CD14-positive monocyte (primary cell): ENCODE data around the gene LIX1. TPM values are rescaled to one million over a fixed set of nuclear protein-coding genes. Genes with fewer than 3 reads are reported as not detected.
A peak's percentile ranks its signal among the peaks of the same experiment; 100 is the strongest.

Experiments used
- DNase-seq, 3 donors: peaks; one replicate each; pipeline ENCODE4 v3.0.0-alpha.2; 2011 to 2022
- H2AFZ ChIP-seq: 2 replicates; pipeline ENCODE4 v1.6.0; 2012; ENCODE audit warnings: mild to moderate bottlenecking, low read depth, low read length, inconsistent platforms; ENCODE audit not compliant: insufficient read depth, poor library complexity, severe bottlenecking
- H3K27ac ChIP-seq, 2 donors: 1 replicate in 1 of 2; 2 replicates in 1 of 2; pipeline ENCODE4 v1.5.1; 2012 to 2013; ENCODE audit warnings: low read length in 2 of 2, control low read depth in 1 of 2, inconsistent platforms in 1 of 2, low read depth in 1 of 2, mild to moderate bottlenecking in 1 of 2
- H3K27me3 ChIP-seq, 2 donors: one replicate each; pipeline versions ENCODE4 v1.6.0 to v1.6.1; 2011 to 2013; ENCODE audit warnings: low read length in 2 of 2; ENCODE audit not compliant: control insufficient read depth in 2 of 2, insufficient read depth in 2 of 2
- H3K36me3 ChIP-seq, 2 donors: replicated peaks in 1 of 2; 1 replicate in 1 of 2; 2 replicates in 1 of 2; pipeline versions ENCODE4 v1.5.1 to v1.6.1; 2012 to 2013; ENCODE audit warnings: low read length in 2 of 2, control low read depth in 1 of 2, inconsistent platforms in 1 of 2, mild to moderate bottlenecking in 1 of 2; ENCODE audit not compliant: insufficient read depth in 2 of 2, control insufficient read depth in 1 of 2
- H3K4me1 ChIP-seq, 2 donors: 1 replicate in 1 of 2; 2 replicates in 1 of 2; pipeline versions ENCODE4 v1.5.1 to v1.6.1; 2012 to 2013; ENCODE audit warnings: low read length in 2 of 2, control low read depth in 1 of 2, inconsistent platforms in 1 of 2, mild to moderate bottlenecking in 1 of 2, moderate library complexity in 1 of 2; ENCODE audit not compliant: insufficient read depth in 2 of 2, control insufficient read depth in 1 of 2
- H3K4me2 ChIP-seq: replicated peaks from 2 replicates; pipeline ENCODE3; 2012; ENCODE audit warnings: low read length, moderate library complexity, mild to moderate bottlenecking; ENCODE audit not compliant: poor library complexity, severe bottlenecking; ENCODE audit errors: extremely low read depth
- H3K4me3 ChIP-seq, 3 experiments: fragments of 200-600 bp in 1 of 3; sonication (generic) in 1 of 3; replicated peaks in 1 of 3; 1 replicate in 2 of 3; 2 replicates in 1 of 3; pipeline ENCODE4 v1.5.1; 2011 to 2013; ENCODE audit warnings: low read length in 3 of 3, mild to moderate bottlenecking in 3 of 3, control low read depth in 2 of 3, low read depth in 2 of 3, inconsistent platforms in 1 of 3, moderate library complexity in 1 of 3
- H3K79me2 ChIP-seq: 2 replicates; pipeline ENCODE4 v1.6.0; 2012; ENCODE audit warnings: mild to moderate bottlenecking, control low read depth, inconsistent platforms, low read length, moderate library complexity; ENCODE audit not compliant: insufficient read depth
- H3K9ac ChIP-seq: 2 replicates; pipeline ENCODE4 v1.6.0; 2017; ENCODE audit warnings: low read length, mild to moderate bottlenecking; ENCODE audit not compliant: insufficient read depth, poor library complexity, severe bottlenecking
- H3K9me3 ChIP-seq, 2 donors: replicated peaks in 1 of 2; 1 replicate in 1 of 2; 2 replicates in 1 of 2; pipeline versions ENCODE4 v1.5.1 to v1.6.1; 2012 to 2013; ENCODE audit warnings: low read length in 2 of 2, control low read depth in 1 of 2; ENCODE audit not compliant: control insufficient read depth in 1 of 2, insufficient read depth in 1 of 2
- H4K20me1 ChIP-seq: 2 replicates; pipeline ENCODE4 v1.6.0; 2012; ENCODE audit warnings: mild to moderate bottlenecking, low read length, control low read depth, moderate library complexity; ENCODE audit not compliant: insufficient read depth
- H3K27ac Mint-ChIP-seq, 7 donors: one replicate each; pipeline ENCODE4 v1.8.0; 2020; ENCODE audit warnings: mild to moderate bottlenecking in 7 of 7, mixed read lengths in 7 of 7, moderate library complexity in 6 of 7, inconsistent platforms in 2 of 7
- H3K27me3 Mint-ChIP-seq, 3 donors: one replicate each; pipeline ENCODE4 v1.8.0; 2021 to 2022; ENCODE audit warnings: low read depth in 3 of 3, mild to moderate bottlenecking in 3 of 3, mixed read lengths in 3 of 3, moderate library complexity in 3 of 3, inconsistent platforms in 1 of 3
- H3K36me3 Mint-ChIP-seq, 2 donors: one replicate each; pipeline ENCODE4 v1.8.0; 2020; ENCODE audit warnings: mixed read lengths in 2 of 2, inconsistent platforms in 1 of 2, mild to moderate bottlenecking in 1 of 2
- H3K4me1 Mint-ChIP-seq: one replicate; pipeline ENCODE4 v1.8.0; 2020; ENCODE audit warnings: mild to moderate bottlenecking, mixed read lengths
- H3K4me3 Mint-ChIP-seq, 2 donors: one replicate each; pipeline ENCODE4 v1.8.0; 2020; ENCODE audit warnings: mild to moderate bottlenecking in 2 of 2, mixed read lengths in 2 of 2, moderate library complexity in 1 of 2
- H3K9me3 Mint-ChIP-seq, 7 donors: one replicate each; pipeline ENCODE4 v1.8.0; 2020 to 2022; ENCODE audit warnings: mixed read lengths in 7 of 7, mild to moderate bottlenecking in 6 of 7, moderate library complexity in 6 of 7, inconsistent platforms in 2 of 7
- WGBS: methylation state at CpG from one replicate; pipeline ENCODE4 v1.1.5; 2013; ENCODE audit warnings: missing lambda C conversion rate; ENCODE audit not compliant: insufficient coverage; 5-methylcytosine and 5-hydroxymethylcytosine counted together
- intact Hi-C, 2 donors: fragments of 100-400 bp; cut with micrococcal nuclease; formaldehyde crosslinking; loops; one replicate each; pipeline versions ENCODE4 v1.15.0 to v1.15.1; 2023
- polyA plus RNA-seq, 3 donors: library from polyadenylated mRNA; depleted of rRNA in 1 of 3; unstranded in 2 of 3; stranded (reverse) in 1 of 3; fragments of 300-500 nt in 2 of 3; fragments of >200 nt in 1 of 3; fragmentation: Illumina TruSeq in 2 of 3; gene quantifications; 1 replicate in 2 of 3; 2 replicates in 1 of 3; pipeline ENCODE4 v1.2.3, GENCODE V29; 2012 to 2021
- TF ChIP-seq, protein P1 (sequence below): fragments of 200-600 bp; IDR thresholded peaks from one replicate; pipeline ENCODE4 v1.8.0; 2022; ENCODE audit warnings: antibody characterized with exemption, mild to moderate bottlenecking

LIX1 gene
- polyA plus RNA-seq, 3 donors = not detected

DNA sequence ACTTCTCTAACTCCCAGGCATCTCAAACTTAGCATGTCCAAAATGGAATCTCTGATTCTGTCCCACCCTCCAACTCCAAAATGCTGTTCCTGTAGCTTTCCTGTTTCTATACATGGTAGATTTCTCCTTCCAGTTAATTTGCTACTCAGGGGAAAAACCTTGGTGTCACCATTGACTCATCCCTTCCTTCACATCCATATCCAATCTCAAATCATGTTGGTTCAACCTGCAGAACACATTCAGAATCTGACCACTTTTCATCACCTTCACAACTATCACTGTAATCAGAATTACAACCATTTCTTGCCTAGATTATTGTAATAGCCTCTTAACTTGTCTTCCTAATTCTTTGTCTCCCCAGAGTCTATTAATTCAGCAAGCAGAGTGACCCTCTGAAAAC is 29.8 kb upstream of the LIX1 start:
- no peaks in the 10 kb centered on the region for H3K27me3 ChIP-seq
- intact Hi-C loops = no loop called here
- H3K36me3 Mint-ChIP-seq = peaks cover 75 to 88% of the 10 kb centered on the region in 2 donors

DNA sequence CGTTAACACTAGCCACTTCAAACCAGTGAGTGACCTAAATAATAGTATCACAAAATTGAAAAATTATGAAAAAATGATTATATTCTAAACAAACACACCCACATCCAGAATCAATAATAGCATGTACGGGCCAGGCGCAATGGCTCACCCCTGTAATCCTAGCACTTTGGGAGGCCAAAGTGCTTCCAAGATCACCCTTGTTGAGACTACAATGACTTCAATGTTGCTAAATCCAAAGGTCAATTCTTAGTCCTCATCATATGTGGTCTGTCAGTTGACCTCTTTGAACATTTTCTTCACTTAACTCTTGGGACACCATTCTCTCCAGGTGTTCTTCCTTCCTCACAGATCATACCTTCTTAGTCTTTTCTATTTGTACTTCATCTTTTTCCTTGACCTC is 29.3 kb upstream of the LIX1 start:
- Mint-ChIP-seq H3K27me3 (no peaks in the 10 kb centered on the region), H3K4me3 (no peak overlapping the region), H3K27ac (peak overlapping the region in 1 of 7 donors; percentile 8), H3K36me3 (peaks cover 70 to 87% of the 10 kb centered on the region in 2 donors), H3K9me3 (no peaks in the 10 kb centered on the region), H3K4me1 (peaks cover 8% of the 10 kb centered on the region)
- Histone ChIP-seq H4K20me1 (no peaks in the 10 kb centered on the region), H3K4me1 (peaks cover 4 to 11% of the 10 kb centered on the region in 2 donors), H2AFZ (no peak overlapping the region), H3K9ac (no peak overlapping the region), H3K36me3 (peaks cover 96 to 99% of the 10 kb centered on the region in 2 donors), H3K27ac (no peak overlapping the region), H3K4me2 (no peak overlapping the region), H3K9me3 (no peaks in the 10 kb centered on the region), H3K27me3 (no peaks in the 10 kb centered on the region), H3K4me3 (no peak overlapping the region), H3K79me2 (no peaks in the 10 kb centered on the region)
- TF ChIP-seq, protein P1, sequence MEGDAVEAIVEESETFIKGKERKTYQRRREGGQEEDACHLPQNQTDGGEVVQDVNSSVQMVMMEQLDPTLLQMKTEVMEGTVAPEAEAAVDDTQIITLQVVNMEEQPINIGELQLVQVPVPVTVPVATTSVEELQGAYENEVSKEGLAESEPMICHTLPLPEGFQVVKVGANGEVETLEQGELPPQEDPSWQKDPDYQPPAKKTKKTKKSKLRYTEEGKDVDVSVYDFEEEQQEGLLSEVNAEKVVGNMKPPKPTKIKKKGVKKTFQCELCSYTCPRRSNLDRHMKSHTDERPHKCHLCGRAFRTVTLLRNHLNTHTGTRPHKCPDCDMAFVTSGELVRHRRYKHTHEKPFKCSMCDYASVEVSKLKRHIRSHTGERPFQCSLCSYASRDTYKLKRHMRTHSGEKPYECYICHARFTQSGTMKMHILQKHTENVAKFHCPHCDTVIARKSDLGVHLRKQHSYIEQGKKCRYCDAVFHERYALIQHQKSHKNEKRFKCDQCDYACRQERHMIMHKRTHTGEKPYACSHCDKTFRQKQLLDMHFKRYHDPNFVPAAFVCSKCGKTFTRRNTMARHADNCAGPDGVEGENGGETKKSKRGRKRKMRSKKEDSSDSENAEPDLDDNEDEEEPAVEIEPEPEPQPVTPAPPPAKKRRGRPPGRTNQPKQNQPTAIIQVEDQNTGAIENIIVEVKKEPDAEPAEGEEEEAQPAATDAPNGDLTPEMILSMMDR = no peak
- WGBS = 100% methylated on average over 2 of the region's 3 CpGs
- no peak for DNase-seq
- intact Hi-C loops = no loop called here

More for the DNA sequence above, 29.8 kb upstream of the LIX1 start:
- Mint-ChIP-seq H3K27me3 (no peaks in the 10 kb centered on the region), H3K4me1 (peaks cover 6% of the 10 kb centered on the region), H3K4me3 (no peak overlapping the region), H3K9me3 (no peaks in the 10 kb centered on the region), H3K27ac (peak overlapping the region in 1 of 7 donors; percentile 8)
- Histone ChIP-seq H3K79me2 (no peaks in the 10 kb centered on the region), H3K27ac (no peak overlapping the region), H3K36me3 (peaks cover 96 to 99% of the 10 kb centered on the region in 2 donors), H3K4me2 (no peak overlapping the region), H3K4me3 (no peak overlapping the region), H4K20me1 (no peaks in the 10 kb centered on the region), H3K9me3 (no peaks in the 10 kb centered on the region), H2AFZ (no peak overlapping the region), H3K4me1 (peaks cover 4 to 8% of the 10 kb centered on the region in 2 donors), H3K9ac (no peak overlapping the region)
- TF ChIP-seq, protein P1 = no peak
- no peak for DNase-seq
